Measurements from ENCODE around the gene LIN7A. TPM values are rescaled to one million over a fixed set of nuclear protein-coding genes. Genes with fewer than 3 reads are reported as not detected.

The LIN7A gene
- total and polyA plus RNA-seq, 2 of the 4 experiments (the other 2 are of a cell fraction) = 10.8 to 24.7 TPM

- H3K56ac ChIP-seq (ENCODE audit: extremely low read depth, insufficient read depth, low read length) = no peak overlapping the region
- H3K18ac ChIP-seq (ENCODE audit: low read depth, low read length) = no peak overlapping the region
- TF ChIP-seq RFX5 (IDR thresholded peaks at IDR 0.05; ENCODE audit: low read depth, low read length) (no peak), USF2 (IDR thresholded peaks at IDR 0.05; ENCODE audit: low read depth, low read length) (no peak), CHD1 (IDR thresholded peaks at IDR 0.05; ENCODE audit: low read depth, low read length) (no peak)
- H2AFZ ChIP-seq (replicated peaks; ENCODE audit: low read length, poor library complexity) = no peak overlapping the region
- H3K36me3 ChIP-seq (ENCODE audit: control insufficient read depth, insufficient read depth, low read length) = no peaks in the 10 kb centered on the region
- in situ Hi-C loops (cut with MboI; ENCODE audit: low sequenced_read_pairs) (no loop called here), dilution Hi-C loops (cut with HindIII; ENCODE audit: low sequenced_read_pairs, unreplicated experiment) (no loop called here), intact Hi-C loops (cut with micrococcal nuclease) (no loop called here)
- H3K79me1 ChIP-seq (ENCODE audit: low read depth in 1 of 2, low read length in 2 of 2) = peaks cover 0 to 16% of the 10 kb centered on the region in 2 experiments; a peak in 1 of 4 replicates
- no peaks in the 10 kb centered on the region for H4K20me1 ChIP-seq (ENCODE audit: insufficient read depth, low read length)
- H3K27ac ChIP-seq (ENCODE audit: insufficient read depth, low read length) = no peak overlapping the region
- H2BK120ac ChIP-seq (ENCODE audit: low read depth, low read length) = no peak overlapping the region
- H2AK9ac ChIP-seq (replicated peaks; ENCODE audit: low read depth, low read length, poor library complexity) = no peak overlapping the region
- no peaks in the 10 kb centered on the region for H3K9me3 ChIP-seq (ENCODE audit: control insufficient read depth, insufficient read depth, low read length)
- no peak overlapping the region for H3K4ac ChIP-seq (ENCODE audit: low read depth, low read length)
- CTCF ChIA-PET = no interaction called here
- no peak overlapping the region for H3K9ac ChIP-seq (ENCODE audit: low read depth, low read length)
- H3K4me2 ChIP-seq (ENCODE audit: low read depth, low read length) = no peak overlapping the region
- H4K5ac ChIP-seq (ENCODE audit: low read depth, low read length) = no peak overlapping the region
- WGBS, 2 experiments (ENCODE audit: extremely low coverage in 2 of 2, insufficient read length in 1 of 2) = 76% methylated on average over 3 of the region's 6 CpGs; no CpG with 5 or more reads in 1 of the 2 experiments
- H2BK5ac ChIP-seq (ENCODE audit: low read depth, low read length, poor library complexity, severe bottlenecking) = no peak overlapping the region
- H3K27me3 ChIP-seq (ENCODE audit: control insufficient read depth, insufficient read depth, low read length) = no peaks in the 10 kb centered on the region
- H3K14ac ChIP-seq (replicated peaks; ENCODE audit: low read depth, low read length) = no peak overlapping the region
- DNase-seq (no peak), ATAC-seq (ENCODE audit: low read depth) (no peak)
- H4K8ac ChIP-seq (ENCODE audit: low read depth in 2 of 2, low read length in 2 of 2) = no peak overlapping the region
- BruUV-seq (replicated peaks) = no TSS peak
- H3K4me3 ChIP-seq (ENCODE audit: insufficient read depth, low read depth, low read length) = no peak overlapping the region
- no peak overlapping the region for H2AK5ac ChIP-seq (ENCODE audit: low read depth, low read length)
- no peak overlapping the region for H2BK15ac ChIP-seq (ENCODE audit: low read depth, low read length)
- H2BK20ac ChIP-seq (ENCODE audit: low read depth, low read length) = no peak overlapping the region
- H3K9me1 ChIP-seq (ENCODE audit: insufficient read depth, low read length) = no peaks in the 10 kb centered on the region
- POLR2A ChIA-PET (ENCODE audit: unreplicated experiment) = no interaction called here
- H4K91ac ChIP-seq (ENCODE audit: insufficient read depth, low read depth, low read length) = no peak overlapping the region
- no peak overlapping the region for H3K23ac ChIP-seq (ENCODE audit: low read depth, low read length)
- H3K4me1 ChIP-seq (ENCODE audit: control insufficient read depth, insufficient read depth, low read length) = 0 out of 2 replicates have a peak, but pooled peaks cover 3% of the 10 kb centered on the region
Observed at GRCh38 chr12:80909370-80909769, 28.4 kb downstream of the LIN7A start.

Measured in IMR-90 (cell line).